ENCODE data around the gene NLGN1. TPM values are rescaled to one million over a fixed set of nuclear protein-coding genes. Genes with fewer than 3 reads are reported as not detected.

The NLGN1 gene
- total RNA-seq, 3 donors from 2014 or later (not counting 1 experiment from before 2014, with no cell fraction given) = not detected

DNA sequence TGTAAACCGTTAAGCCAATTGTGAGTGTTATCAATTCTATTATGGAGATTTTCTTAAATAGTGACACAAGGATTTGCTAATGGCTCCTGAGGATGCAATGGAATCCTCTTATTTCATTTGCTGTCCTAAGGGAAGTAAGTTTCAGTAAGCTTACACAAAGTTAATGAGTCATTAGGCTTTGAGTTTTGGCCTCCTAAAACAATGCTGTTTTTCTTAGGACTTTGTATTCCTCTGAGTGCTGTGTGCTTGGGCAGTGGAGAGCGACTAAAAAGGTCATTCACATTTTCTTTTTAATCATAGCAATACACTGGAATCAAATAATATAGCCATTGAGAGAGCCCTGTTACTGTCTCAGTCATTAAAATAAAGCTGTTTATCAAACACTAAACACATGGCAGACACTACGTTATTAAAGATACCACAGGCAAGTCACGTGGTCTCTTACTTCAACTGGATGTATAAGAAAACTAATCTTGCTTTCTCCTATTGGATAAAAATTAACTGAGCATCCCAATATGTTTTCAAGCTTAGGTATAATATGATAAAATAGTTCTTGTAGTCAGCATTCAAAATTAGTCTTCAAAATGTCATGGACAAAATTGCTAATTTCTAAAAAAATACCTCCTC is 290.8 kb downstream of the NLGN1 start:
- Histone ChIP-seq H3K27me3 (ENCODE audit: control insufficient read depth, insufficient read depth, low read length) (no peaks in the 10 kb centered on the region), H3K27ac (ENCODE audit: low read length) (no peak overlapping the region), H3K4me3 (ENCODE audit: low read length) (no peak overlapping the region), H3K9me3 (ENCODE audit: control insufficient read depth, insufficient read depth, low read length) (no peaks in the 10 kb centered on the region), H3K36me3 (ENCODE audit: control insufficient read depth, insufficient read depth, low read length) (no peaks in the 10 kb centered on the region), H3K4me1 (ENCODE audit: control insufficient read depth, insufficient read depth, low read length) (no peaks in the 10 kb centered on the region)
- no peaks in the 10 kb centered on the region for H3K27me3 Mint-ChIP-seq (ENCODE audit: low read depth in 2 of 2)
- WGBS (ENCODE audit: insufficient coverage) = 86% methylated on average over 4 of the region's 4 CpGs
- H3K4me3 Mint-ChIP-seq = no peak overlapping the region
- no peaks in the 10 kb centered on the region for H3K4me1 Mint-ChIP-seq
- peaks cover 0 to 15% of the 10 kb centered on the region in 2 donors for H3K9me3 Mint-ChIP-seq
- DNase-seq (no peak), ATAC-seq (no peak)
- no peaks in the 10 kb centered on the region for H3K36me3 Mint-ChIP-seq
- H3K27ac Mint-ChIP-seq = no peak overlapping the region
- intact Hi-C loops (cut with micrococcal nuclease) = no loop called here
- TF ChIP-seq, protein P1, sequence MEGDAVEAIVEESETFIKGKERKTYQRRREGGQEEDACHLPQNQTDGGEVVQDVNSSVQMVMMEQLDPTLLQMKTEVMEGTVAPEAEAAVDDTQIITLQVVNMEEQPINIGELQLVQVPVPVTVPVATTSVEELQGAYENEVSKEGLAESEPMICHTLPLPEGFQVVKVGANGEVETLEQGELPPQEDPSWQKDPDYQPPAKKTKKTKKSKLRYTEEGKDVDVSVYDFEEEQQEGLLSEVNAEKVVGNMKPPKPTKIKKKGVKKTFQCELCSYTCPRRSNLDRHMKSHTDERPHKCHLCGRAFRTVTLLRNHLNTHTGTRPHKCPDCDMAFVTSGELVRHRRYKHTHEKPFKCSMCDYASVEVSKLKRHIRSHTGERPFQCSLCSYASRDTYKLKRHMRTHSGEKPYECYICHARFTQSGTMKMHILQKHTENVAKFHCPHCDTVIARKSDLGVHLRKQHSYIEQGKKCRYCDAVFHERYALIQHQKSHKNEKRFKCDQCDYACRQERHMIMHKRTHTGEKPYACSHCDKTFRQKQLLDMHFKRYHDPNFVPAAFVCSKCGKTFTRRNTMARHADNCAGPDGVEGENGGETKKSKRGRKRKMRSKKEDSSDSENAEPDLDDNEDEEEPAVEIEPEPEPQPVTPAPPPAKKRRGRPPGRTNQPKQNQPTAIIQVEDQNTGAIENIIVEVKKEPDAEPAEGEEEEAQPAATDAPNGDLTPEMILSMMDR (IDR thresholded peaks at IDR 0.05) = no peak

DNA sequence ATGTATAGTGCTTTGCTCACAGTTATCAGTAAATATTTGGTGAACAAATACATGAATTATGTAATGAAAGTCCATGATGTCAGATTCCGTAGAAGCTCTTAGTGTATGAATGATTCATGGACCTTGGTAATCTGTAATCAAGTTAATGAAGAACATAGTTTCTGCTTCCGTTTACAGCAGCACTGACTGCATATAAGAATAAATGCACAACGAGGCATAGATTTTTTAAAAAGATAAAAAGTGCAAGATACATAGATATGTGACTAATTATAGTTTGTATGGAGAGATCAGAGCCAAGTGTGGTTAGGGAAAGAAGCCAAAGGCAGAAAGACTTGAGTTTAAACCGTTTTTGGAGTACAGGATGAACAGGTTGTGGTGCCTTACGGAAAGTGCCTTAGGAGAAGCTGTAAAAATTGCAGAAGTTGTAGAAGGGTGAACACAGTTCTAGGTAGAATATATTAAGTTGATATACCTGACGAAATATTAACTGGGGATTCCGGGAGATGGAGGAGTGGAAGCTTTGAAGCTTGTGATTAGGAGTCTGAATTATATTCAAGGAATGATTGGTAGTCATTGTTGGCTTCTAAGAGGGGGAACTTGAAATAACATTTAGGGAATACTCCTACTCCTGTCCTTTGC is 293.1 kb downstream of the NLGN1 start:
- Mint-ChIP-seq H3K9me3 (peaks cover 0 to 14% of the 10 kb centered on the region in 2 donors), H3K4me1 (no peaks in the 10 kb centered on the region), H3K27me3 (ENCODE audit: low read depth in 2 of 2) (no peaks in the 10 kb centered on the region), H3K4me3 (no peak overlapping the region), H3K36me3 (no peaks in the 10 kb centered on the region), H3K27ac (no peak overlapping the region)
- 60% methylated on average over 7 of the region's 7 CpGs for WGBS (ENCODE audit: insufficient coverage)
- H3K27me3 ChIP-seq (ENCODE audit: control insufficient read depth, insufficient read depth, low read length) = no peaks in the 10 kb centered on the region
- no peaks in the 10 kb centered on the region for H3K9me3 ChIP-seq (ENCODE audit: control insufficient read depth, insufficient read depth, low read length)
- ATAC-seq (no peak), DNase-seq (no peak)
- TF ChIP-seq, protein P1 (IDR thresholded peaks at IDR 0.05) = no peak
- no peak overlapping the region for H3K4me3 ChIP-seq (ENCODE audit: low read length)
- intact Hi-C loops (cut with micrococcal nuclease) = no loop called here
- no peaks in the 10 kb centered on the region for H3K4me1 ChIP-seq (ENCODE audit: control insufficient read depth, insufficient read depth, low read length)
- no peaks in the 10 kb centered on the region for H3K36me3 ChIP-seq (ENCODE audit: control insufficient read depth, insufficient read depth, low read length)
- H3K27ac ChIP-seq (ENCODE audit: low read length) = no peak overlapping the region

DNA sequence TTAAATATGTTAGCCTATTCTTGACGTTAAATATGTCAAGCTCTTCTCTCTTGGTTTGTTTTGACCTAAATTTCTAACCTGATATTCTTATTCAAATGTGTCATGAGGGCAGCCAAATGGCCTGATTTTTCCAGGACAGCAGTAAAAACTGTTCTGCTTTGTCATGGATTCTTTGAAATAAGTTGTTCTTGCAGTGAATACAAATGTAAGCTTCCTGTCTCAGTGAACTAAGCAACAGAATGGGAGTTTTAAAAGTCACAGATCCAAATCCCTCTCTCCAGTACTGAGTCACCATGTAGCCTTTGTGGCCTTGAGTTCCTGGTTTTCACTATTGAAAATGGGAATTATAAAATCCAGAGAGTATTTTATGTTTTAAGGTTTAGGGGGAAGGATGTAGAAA is 301.8 kb downstream of the NLGN1 start:
- no peak for ATAC-seq
- Mint-ChIP-seq H3K27me3 (ENCODE audit: low read depth in 2 of 2) (no peaks in the 10 kb centered on the region), H3K4me3 (no peak overlapping the region), H3K4me1 (no peaks in the 10 kb centered on the region), H3K36me3 (no peaks in the 10 kb centered on the region), H3K27ac (no peak overlapping the region), H3K9me3 (peaks cover 5% of the 10 kb centered on the region in 2 donors)
- Histone ChIP-seq H3K9me3 (ENCODE audit: control insufficient read depth, insufficient read depth, low read length) (no peaks in the 10 kb centered on the region), H3K27ac (ENCODE audit: low read length) (no peak overlapping the region), H3K27me3 (ENCODE audit: control insufficient read depth, insufficient read depth, low read length) (no peaks in the 10 kb centered on the region), H3K4me3 (ENCODE audit: low read length) (no peak overlapping the region), H3K36me3 (ENCODE audit: control insufficient read depth, insufficient read depth, low read length) (no peaks in the 10 kb centered on the region), H3K4me1 (ENCODE audit: control insufficient read depth, insufficient read depth, low read length) (no peaks in the 10 kb centered on the region)
- no peak for DNase-seq
- TF ChIP-seq, protein P1 (IDR thresholded peaks at IDR 0.05) = no peak
- intact Hi-C loops (cut with micrococcal nuclease) = no loop called here
- 87% methylated on average over 1 of the region's 1 CpG for WGBS (ENCODE audit: insufficient coverage)
